ENCODE measurements around the gene ADAMTSL2.

Gene ADAMTSL2

GRCh38 chr9:133606708-133607025, 72.2 kb downstream of the ADAMTSL2 start:
- no peak for DNase-seq (ENCODE audit: low read depth)

- no peak for DNase-seq (ENCODE audit: low read depth)
Measured at GRCh38 chr9:133607381-133607780, 72.9 kb downstream of the ADAMTSL2 start.

- no peak for DNase-seq (ENCODE audit: low read depth)
Measured at GRCh38 chr9:133607976-133608375, 73.5 kb downstream of the ADAMTSL2 start.

GRCh38 chr9:133608382-133608781, 73.9 kb downstream of the ADAMTSL2 start:
- no peak for DNase-seq (ENCODE audit: low read depth)

GRCh38 chr9:133608889-133609288, 74.4 kb downstream of the ADAMTSL2 start:
- DNase-seq (ENCODE audit: low read depth), result no peak

- DNase-seq (ENCODE audit: low read depth), result peak; percentile 34
Measured at GRCh38 chr9:133609311-133610098, 75.0 kb downstream of the ADAMTSL2 start, which contains the start of gene FAM163B. Gene FAM163B (minus strand): TSS chr9:133609389. CDS start chr9:133580223, 29,166 bp downstream.

GRCh38 chr9:133610845-133611244, 76.3 kb downstream of the ADAMTSL2 start:
- no peak for DNase-seq (ENCODE audit: low read depth)

GRCh38 chr9:133612051-133612450, 77.5 kb downstream of the ADAMTSL2 start:
- DNase-seq (ENCODE audit: low read depth), result no peak

GRCh38 chr9:133612816-133613215, 78.3 kb downstream of the ADAMTSL2 start:
- no peak for DNase-seq (ENCODE audit: low read depth)

GRCh38 chr9:133613432-133613831, 78.9 kb downstream of the ADAMTSL2 start:
- no peak for DNase-seq (ENCODE audit: low read depth)

GRCh38 chr9:133614056-133614455, 79.6 kb downstream of the ADAMTSL2 start:
- no peak for DNase-seq (ENCODE audit: low read depth)

- no peak for DNase-seq (ENCODE audit: low read depth)
Measured at GRCh38 chr9:133614678-133615077, 80.2 kb downstream of the ADAMTSL2 start.

- no peak for DNase-seq (ENCODE audit: low read depth)
Measured at GRCh38 chr9:133615186-133615585, 80.7 kb downstream of the ADAMTSL2 start.

GRCh38 chr9:133615606-133616188, 81.2 kb downstream of the ADAMTSL2 start:
- DNase-seq (ENCODE audit: low read depth), result no peak

GRCh38 chr9:133616643-133617405, 82.3 kb downstream of the ADAMTSL2 start:
- no peak for DNase-seq (ENCODE audit: low read depth)

GRCh38 chr9:133618726-133619125, 84.2 kb downstream of the ADAMTSL2 start:
- no peak for DNase-seq (ENCODE audit: low read depth)

- DNase-seq (ENCODE audit: low read depth), result peak; percentile 36
Measured at GRCh38 chr9:133619791-133620190, 85.3 kb downstream of the ADAMTSL2 start.

GRCh38 chr9:133621725-133622267, 87.3 kb downstream of the ADAMTSL2 start:
- DNase-seq (ENCODE audit: low read depth), result no peak

GRCh38 chr9:133622555-133622954, 88.1 kb downstream of the ADAMTSL2 start:
- no peak for DNase-seq (ENCODE audit: low read depth)

Data from activated T-cell treated with anti-CD3 and anti-CD28 coated beads for 48 hours (primary cell).